ENCODE measurements around the gene FMN1.

The FMN1 gene

GRCh38 chr15:33091983-33092693 is 102.4 kb downstream of the FMN1 start:
- TF ChIP-seq CTCF (IDR thresholded peaks at IDR 0.05; ENCODE audit: insufficient read depth, low read depth, low read length, missing control alignments): no peak
- no peak overlapping the region for H3K4me3 ChIP-seq (ENCODE audit: low read length)
- no peak for DNase-seq (ENCODE audit: low read depth)

- no peak overlapping the region for H3K4me3 ChIP-seq (ENCODE audit: low read length)
- peak; percentile 90 for DNase-seq (ENCODE audit: low read depth)
- TF ChIP-seq CTCF (IDR thresholded peaks at IDR 0.05; ENCODE audit: insufficient read depth, low read depth, low read length, missing control alignments): no peak
Measured at GRCh38 chr15:33089878-33090757, 104.4 kb downstream of the FMN1 start.

GRCh38 chr15:33089165-33089877 is 105.2 kb downstream of the FMN1 start:
- H3K4me3 ChIP-seq (ENCODE audit: low read length): no peak overlapping the region
- DNase-seq (ENCODE audit: low read depth): no peak
- no peak for TF ChIP-seq CTCF (IDR thresholded peaks at IDR 0.05; ENCODE audit: insufficient read depth, low read depth, low read length, missing control alignments)

GRCh38 chr15:33086500-33087121 is 107.9 kb downstream of the FMN1 start:
- peak; percentile 60 for TF ChIP-seq CTCF (IDR thresholded peaks at IDR 0.05; ENCODE audit: insufficient read depth, low read depth, low read length, missing control alignments)
- H3K4me3 ChIP-seq (ENCODE audit: low read length): no peak overlapping the region
- peak; percentile 71 for DNase-seq (ENCODE audit: low read depth)

GRCh38 chr15:33084661-33085060 is 109.9 kb downstream of the FMN1 start:
- no peak for TF ChIP-seq CTCF (IDR thresholded peaks at IDR 0.05; ENCODE audit: insufficient read depth, low read depth, low read length, missing control alignments)
- no peak overlapping the region for H3K4me3 ChIP-seq (ENCODE audit: low read length)
- no peak for DNase-seq (ENCODE audit: low read depth)

- no peak overlapping the region for H3K4me3 ChIP-seq (ENCODE audit: low read length)
- peak; percentile 75 for DNase-seq (ENCODE audit: low read depth)
- TF ChIP-seq CTCF (IDR thresholded peaks at IDR 0.05; ENCODE audit: insufficient read depth, low read depth, low read length, missing control alignments): no peak
Measured at GRCh38 chr15:33083232-33084081, 111.1 kb downstream of the FMN1 start.

Data from epithelial cell of esophagus (primary cell).